Kidney epithelial cell (primary cell): ENCODE data around the gene RAB3B. TPM values are rescaled to one million over a fixed set of nuclear protein-coding genes. Genes with fewer than 3 reads are reported as not detected.

Source experiments
- DNase-seq: peaks from one replicate; pipeline ENCODE4 v3.0.0-alpha.2; 2010; ENCODE audit warnings: low read depth
- H3K27me3 ChIP-seq: 2 replicates; pipeline ENCODE4 v1.6.0; 2011; ENCODE audit warnings: low read length; ENCODE audit not compliant: control insufficient read depth, insufficient read depth
- H3K36me3 ChIP-seq: 2 replicates; pipeline ENCODE4 v1.5.1; 2011; ENCODE audit warnings: low read length; ENCODE audit not compliant: control insufficient read depth, insufficient read depth
- H3K4me3 ChIP-seq: 2 replicates; pipeline ENCODE4 v1.5.1; 2011; ENCODE audit warnings: low read depth, mild to moderate bottlenecking, control low read depth, low read length
- total RNA-seq: library from RNA; depleted of rRNA; stranded (reverse); fragments of >200 nt; gene quantifications from 2 replicates; pipeline ENCODE4 v1.2.3, GENCODE V29; 2015
- TF ChIP-seq, protein P1 (sequence below): IDR thresholded peaks from 2 replicates; pipeline ENCODE4 v1.5.1; 2011; ENCODE audit warnings: mild to moderate bottlenecking, moderate library complexity, low read length, control low read depth, inconsistent platforms; ENCODE audit not compliant: insufficient read depth, poor library complexity, severe bottlenecking

RAB3B gene
- total RNA-seq, 1 donor from 2014 or later, result 35.9 TPM

DNA sequence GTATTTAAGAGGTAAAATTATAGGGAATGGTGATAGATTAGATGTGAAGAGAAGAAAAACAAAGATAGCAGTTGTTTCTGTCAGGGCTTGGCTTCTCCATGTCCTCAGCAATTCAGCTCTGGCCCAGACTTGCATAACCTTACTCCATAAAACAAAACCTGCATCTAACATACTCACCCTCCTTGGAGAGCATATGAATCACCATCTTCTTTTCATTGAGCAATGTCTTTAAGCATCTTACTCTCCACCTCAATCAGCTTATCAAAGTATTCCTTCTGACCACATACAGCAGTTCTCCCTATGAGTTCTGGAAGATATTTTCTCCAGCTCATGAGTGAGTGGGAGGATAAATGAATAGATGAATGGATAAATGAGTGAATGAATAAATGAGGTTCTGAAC, 49.0 kb downstream of the RAB3B start:
- TF ChIP-seq, protein P1, sequence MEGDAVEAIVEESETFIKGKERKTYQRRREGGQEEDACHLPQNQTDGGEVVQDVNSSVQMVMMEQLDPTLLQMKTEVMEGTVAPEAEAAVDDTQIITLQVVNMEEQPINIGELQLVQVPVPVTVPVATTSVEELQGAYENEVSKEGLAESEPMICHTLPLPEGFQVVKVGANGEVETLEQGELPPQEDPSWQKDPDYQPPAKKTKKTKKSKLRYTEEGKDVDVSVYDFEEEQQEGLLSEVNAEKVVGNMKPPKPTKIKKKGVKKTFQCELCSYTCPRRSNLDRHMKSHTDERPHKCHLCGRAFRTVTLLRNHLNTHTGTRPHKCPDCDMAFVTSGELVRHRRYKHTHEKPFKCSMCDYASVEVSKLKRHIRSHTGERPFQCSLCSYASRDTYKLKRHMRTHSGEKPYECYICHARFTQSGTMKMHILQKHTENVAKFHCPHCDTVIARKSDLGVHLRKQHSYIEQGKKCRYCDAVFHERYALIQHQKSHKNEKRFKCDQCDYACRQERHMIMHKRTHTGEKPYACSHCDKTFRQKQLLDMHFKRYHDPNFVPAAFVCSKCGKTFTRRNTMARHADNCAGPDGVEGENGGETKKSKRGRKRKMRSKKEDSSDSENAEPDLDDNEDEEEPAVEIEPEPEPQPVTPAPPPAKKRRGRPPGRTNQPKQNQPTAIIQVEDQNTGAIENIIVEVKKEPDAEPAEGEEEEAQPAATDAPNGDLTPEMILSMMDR, result no peak
- no peak for DNase-seq
- Histone ChIP-seq H3K27me3 (no peaks in the 10 kb centered on the region), H3K36me3 (no peaks in the 10 kb centered on the region), H3K4me3 (no peak overlapping the region)

DNA sequence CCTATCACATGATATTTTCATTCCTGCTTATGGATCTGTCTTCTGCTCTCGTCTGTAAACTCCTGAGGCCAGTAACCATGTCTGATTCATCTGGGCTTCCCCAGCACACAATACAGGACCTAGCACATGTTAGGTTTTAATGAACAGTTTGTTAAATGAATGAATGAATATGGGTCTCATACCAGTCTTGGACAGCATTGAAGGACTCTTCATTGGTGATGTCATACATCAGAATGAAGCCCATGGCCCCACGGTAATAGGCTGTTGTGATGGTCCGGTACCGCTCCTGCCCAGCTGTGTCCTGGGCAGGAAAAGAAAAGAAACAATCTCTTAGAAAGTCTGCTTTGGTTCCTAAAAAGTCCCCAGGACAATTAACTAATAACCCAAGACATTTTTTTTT, 53.4 kb downstream of the RAB3B start:
- H3K4me3 ChIP-seq, result no peak overlapping the region
- H3K27me3 ChIP-seq, result no peaks in the 10 kb centered on the region
- TF ChIP-seq, protein P1, result no peak
- no peak for DNase-seq
- H3K36me3 ChIP-seq, result peaks cover 2% of the 10 kb centered on the region

DNA sequence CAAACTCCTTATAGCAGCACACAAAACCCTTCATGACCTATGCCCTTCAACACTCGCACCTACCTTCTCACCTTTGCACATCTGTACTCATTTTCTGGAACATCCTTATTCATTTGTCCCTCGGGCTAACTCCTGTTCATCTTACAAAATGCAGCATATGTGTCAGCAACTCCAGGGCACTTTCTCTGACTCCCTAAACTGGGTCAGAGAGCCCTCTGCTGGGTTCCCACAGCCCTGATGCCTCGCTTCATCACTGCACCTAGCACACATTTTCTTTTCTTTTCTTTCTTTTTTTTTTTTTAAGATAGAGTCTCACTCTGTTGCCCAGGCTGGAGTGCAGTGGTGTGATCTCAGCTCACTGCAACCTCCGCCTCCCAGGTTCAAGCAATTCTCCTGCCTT, 54.0 kb downstream of the RAB3B start:
- no peak for DNase-seq

DNA sequence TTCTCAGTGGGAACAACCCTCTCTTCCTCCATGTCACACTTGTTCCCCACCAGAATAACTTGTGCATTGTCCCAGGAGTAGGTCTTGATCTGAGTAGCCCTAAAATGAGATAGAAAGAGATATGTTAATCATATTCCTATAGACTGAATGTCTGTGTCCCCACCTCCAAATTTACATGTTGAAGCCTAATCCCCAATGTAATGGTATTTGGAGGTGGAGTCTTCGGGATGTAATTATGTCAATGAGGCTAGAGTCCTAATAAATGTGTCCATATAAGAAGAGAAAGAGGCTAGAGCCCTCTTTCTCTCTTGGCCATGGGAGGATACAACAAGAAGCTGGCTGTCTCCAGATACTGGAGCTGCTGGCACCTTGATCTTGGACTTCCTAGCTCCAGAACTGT, 57.2 kb downstream of the RAB3B start:
- TF ChIP-seq, protein P1, result no peak
- no peaks in the 10 kb centered on the region for H3K27me3 ChIP-seq
- peaks cover 2% of the 10 kb centered on the region for H3K36me3 ChIP-seq
- H3K4me3 ChIP-seq, result no peak overlapping the region
- no peak for DNase-seq

More for the DNA sequence above, 54.0 kb downstream of the RAB3B start:
- Histone ChIP-seq H3K27me3 (no peaks in the 10 kb centered on the region), H3K36me3 (peaks cover 2% of the 10 kb centered on the region), H3K4me3 (no peak overlapping the region)
- TF ChIP-seq, protein P1, result no peak

DNA sequence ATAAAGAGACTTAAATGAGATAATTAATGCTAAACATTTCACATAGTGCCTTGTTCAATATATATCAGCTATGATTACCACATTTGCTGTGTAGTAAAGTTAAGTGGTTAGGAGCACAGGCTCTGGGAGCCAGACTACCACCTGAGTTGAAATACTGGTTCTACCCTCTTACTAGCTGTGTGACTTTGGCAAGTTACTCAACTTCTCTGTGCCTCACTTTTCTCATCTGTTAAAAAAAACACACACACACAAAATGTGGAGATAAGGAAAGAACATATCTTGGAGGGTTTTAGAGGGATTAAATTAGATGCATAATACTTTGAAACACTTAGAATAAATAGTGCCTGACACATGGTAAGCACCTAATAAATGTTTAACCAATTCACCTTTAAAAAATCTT, 60.2 kb downstream of the RAB3B start:
- peaks cover 2% of the 10 kb centered on the region for H3K36me3 ChIP-seq
- H3K27me3 ChIP-seq, result no peaks in the 10 kb centered on the region
- H3K4me3 ChIP-seq, result no peak overlapping the region
- DNase-seq, result no peak
- TF ChIP-seq, protein P1, result no peak

DNA sequence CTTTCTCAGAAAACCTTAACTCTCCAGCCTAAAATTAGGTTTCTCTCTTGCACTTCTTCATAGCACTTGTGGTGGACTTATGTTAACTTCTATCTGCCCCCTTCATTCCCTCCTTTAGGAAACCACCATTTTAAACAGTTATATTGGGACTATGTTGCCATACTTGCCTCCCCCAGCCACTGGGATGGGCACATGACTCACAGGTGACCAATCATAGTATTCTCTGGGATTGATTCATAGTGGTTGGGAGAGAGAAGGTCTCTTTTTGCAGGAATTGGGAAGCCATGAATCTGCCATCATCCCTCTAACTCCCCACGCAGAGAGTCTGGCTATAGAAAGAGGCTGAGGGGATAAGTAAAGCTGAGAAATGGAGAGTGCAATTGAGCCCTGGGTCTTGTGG, 61.6 kb downstream of the RAB3B start:
- Histone ChIP-seq H3K36me3 (peaks cover 2% of the 10 kb centered on the region), H3K27me3 (no peaks in the 10 kb centered on the region), H3K4me3 (no peak overlapping the region)
- TF ChIP-seq, protein P1, result no peak
- no peak for DNase-seq
